VCaP (cell line): ENCODE results near the gene TPI1.
"Not testable (repeated sequence)": the region's sequence is repeated elsewhere in the genome, so short reads cannot be mapped to it uniquely, and the experiment has no call there.

Experiments
- H3K27ac ChIP-seq: fragments of 450-650 bp; 2 replicates; pipeline ENCODE4 v1.5.1; 2017
- TF ChIP-seq, protein P1 (sequence below): fragments of 450-650 bp; conservative IDR thresholded peaks from 2 replicates; pipeline ENCODE4 v1.5.1; 2017; ENCODE audit warnings: mild to moderate bottlenecking, moderate library complexity

Gene TPI1

DNA sequence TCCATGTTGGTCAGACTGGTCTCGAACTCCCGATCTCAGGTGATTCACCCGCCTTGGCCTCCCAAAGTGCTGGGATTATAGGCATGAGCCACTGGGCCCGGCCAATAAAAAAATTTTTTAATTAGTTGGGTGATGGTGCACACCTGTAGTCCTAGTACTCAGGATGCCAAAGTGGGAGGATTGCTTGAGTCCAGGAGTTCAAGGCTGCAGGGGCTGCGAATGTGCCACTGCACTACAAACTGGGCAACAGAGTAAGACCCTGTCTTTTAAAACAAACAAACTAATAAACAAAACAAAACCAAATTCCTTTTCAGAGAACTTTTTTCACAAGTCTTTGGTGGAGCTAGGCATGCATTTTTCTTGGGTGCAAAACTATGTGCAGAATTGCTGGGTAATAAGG, 15.9 kb downstream of the TPI1 start:
- H3K27ac ChIP-seq = no peak overlapping the region
- TF ChIP-seq, protein P1, sequence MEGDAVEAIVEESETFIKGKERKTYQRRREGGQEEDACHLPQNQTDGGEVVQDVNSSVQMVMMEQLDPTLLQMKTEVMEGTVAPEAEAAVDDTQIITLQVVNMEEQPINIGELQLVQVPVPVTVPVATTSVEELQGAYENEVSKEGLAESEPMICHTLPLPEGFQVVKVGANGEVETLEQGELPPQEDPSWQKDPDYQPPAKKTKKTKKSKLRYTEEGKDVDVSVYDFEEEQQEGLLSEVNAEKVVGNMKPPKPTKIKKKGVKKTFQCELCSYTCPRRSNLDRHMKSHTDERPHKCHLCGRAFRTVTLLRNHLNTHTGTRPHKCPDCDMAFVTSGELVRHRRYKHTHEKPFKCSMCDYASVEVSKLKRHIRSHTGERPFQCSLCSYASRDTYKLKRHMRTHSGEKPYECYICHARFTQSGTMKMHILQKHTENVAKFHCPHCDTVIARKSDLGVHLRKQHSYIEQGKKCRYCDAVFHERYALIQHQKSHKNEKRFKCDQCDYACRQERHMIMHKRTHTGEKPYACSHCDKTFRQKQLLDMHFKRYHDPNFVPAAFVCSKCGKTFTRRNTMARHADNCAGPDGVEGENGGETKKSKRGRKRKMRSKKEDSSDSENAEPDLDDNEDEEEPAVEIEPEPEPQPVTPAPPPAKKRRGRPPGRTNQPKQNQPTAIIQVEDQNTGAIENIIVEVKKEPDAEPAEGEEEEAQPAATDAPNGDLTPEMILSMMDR = no peak

DNA sequence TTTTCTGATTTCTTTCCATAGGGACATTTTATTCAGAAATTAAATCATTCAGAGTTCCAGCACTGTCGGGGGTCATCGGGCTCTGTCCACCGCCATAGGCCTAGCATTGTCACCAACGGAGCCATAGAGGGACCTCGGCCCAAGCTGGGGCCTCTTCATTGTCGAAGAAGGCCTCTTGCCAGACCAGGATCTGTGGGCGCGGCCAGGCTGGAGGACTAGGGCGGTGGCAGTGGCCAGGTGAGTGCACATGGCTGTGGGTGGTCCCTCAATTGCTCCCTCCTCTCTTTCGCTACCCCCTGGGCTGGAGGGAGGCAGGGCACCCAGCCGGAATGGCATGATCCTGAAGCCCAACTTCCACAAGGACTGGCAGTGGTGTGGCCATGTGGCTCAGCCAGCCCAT, 16.4 kb downstream of the TPI1 start:
- TF ChIP-seq, protein P1 = no peak
- H3K27ac ChIP-seq = no peak overlapping the region

DNA sequence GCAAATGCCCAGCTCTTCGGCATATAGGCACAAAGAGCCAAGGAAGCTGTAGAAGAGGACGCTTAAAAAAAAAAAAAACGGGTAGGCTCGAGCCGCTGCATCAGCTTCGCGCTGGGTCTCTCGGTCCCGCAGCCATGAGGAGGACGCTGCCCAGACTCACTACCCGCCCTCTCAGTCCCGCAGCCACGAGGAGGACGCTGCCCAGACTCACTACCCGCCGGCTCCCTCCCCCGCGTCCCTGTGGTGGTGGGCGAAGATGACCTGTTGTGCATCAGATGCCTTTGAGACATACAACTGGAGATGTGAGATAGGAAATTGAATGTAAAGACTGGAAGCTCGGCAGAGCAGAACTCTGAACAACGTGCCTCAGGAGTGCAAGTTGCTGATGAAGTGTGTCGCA, 17.2 kb downstream of the TPI1 start:
- no peak overlapping the region for H3K27ac ChIP-seq
- TF ChIP-seq, protein P1 = no peak

DNA sequence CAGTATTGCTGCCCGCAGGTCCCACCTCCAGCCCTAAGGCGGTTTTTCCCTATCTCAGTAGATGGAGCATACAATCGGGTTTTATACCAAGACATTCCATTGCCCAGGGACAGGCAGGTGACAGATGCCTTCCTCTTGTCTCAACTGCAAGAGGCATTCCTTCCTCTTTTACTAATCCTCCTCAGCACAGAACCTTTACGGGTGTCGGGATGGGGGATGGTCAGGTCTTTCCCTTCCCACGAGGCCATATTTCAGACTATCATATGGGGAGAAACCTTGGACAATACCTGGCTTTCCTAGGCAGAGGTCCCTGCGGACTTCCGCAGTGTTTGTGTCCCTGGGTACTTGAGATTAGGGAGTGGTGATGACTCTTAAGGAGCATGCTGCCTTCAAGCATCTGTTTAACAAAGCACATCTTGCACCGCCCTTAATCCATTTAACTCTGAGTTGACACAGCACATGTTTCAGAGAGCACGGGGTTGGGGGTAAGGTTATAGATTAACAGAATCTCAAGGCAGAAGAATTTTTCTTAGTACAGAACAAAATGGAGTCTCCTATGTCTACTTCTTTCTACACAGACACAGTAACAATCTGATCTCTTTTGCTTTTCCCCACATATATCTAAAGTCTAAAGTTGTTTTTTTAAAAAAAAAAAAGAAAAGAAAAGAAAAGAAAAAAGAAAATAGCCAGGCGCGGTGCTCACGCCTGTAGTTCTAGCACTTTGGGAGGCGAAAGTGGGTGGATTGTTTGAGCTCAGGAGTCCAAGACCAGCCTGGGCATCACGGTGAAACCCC, 19.1 kb downstream of the TPI1 start:
- peak overlapping the region; percentile 25; the same call in 1 of the 2 replicates for H3K27ac ChIP-seq

DNA sequence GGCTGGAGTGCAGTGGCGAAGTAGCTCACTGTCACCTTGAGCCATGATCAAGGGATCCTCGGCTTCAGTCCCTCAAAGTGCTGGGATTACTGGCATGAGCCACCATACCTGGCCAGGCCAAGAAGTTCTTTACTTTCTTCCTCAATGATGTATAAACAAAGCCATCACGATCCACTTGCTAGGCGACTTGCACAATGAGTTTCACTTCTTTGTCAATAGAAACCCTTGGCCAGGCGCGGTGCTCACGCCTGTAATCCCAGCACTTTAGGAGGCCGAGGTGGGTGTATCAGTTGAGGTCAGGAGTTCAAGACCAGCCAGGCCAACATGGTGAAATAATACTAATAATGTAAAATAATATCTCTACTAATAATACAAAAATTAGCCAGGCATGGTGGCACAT, 20.1 kb downstream of the TPI1 start:
- H3K27ac ChIP-seq = peak overlapping the region; percentile 25; the same call in 1 of the 2 replicates
- TF ChIP-seq, protein P1 = no peak

DNA sequence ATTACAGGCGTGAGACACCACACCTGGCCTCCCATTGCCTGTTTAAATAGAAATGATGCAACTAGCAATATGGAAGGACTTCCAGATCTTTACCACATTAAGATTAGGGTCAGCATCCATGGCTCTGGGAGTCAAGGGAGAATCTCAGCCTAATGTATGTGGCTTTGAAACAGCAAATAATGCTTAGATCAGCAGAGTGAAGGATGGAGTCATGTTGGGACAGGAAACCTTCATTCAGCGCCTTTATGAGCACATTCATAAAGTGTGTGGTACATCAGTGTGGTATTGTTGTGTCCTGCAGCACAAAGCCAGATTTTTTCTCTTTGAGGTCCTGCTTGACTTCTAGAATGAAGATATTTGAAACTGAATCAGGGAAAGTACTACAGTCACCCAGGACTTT, 21.0 kb downstream of the TPI1 start:
- TF ChIP-seq, protein P1 = no peak
- H3K27ac ChIP-seq = no peak overlapping the region

DNA sequence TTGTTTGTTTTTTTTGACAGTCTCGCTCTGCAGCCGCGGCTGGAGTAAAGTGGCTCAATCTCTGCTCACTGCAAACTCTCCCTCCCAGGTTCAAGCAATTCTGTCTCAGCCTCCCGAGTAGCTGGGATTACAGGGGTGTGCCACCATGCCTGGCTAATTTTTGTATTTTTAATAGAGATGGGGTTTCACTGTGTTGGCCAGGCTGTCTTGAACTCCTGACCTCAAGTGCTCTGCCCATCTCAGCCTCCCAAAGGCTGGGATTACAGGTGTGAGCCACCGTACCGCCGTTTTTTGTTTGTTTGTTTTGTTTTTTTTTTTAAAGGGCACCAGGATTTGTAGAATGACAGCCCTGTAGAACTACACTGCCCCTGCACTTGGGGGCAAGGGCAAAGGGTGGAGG, 21.5 kb downstream of the TPI1 start:
- H3K27ac ChIP-seq = not testable (repeated sequence)

DNA sequence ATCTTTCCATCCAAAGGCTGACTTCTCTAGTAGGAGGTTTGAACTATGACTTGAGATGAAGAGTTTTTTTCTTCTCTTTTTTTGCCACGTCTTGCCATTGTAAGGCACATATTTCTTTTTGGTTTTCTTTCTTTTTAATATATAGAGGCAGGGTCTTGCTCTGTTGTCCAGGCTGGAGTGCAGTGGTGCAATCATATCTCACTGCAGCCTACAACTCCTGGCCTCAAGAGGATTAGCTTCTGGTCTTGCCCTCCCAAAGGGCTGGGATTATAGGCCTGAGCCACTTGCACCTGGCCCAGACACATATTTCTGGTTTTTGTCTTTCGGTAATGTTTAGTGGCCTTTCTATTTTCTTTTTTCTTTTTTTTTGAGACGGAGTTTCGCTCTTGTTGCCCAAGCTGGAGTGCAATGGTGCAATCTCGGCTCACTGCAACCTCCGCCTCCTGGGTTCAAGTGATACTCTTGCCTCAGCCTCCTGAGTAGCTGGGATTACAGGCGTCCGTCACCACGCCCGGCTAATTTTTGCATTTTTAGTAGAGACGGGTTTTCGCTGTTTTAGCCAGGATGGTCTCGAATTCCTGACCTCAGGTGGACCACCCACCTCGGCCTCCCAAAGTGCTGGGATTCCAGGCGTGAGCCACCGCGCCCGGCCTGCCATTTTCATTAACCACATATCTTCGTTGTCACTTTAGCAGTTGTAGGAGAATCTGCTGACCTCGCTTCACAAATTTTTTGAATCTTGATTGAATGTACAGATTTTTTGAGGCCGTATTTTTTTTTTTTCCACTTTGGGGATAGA, 22.6 kb downstream of the TPI1 start:
- peak overlapping the region; percentile 93 for H3K27ac ChIP-seq
